ENCODE data around the gene FAM184B. TPM values are rescaled to one million over a fixed set of nuclear protein-coding genes. Genes with fewer than 3 reads are reported as not detected.
"Not testable (repeated sequence)": the region's sequence is repeated elsewhere in the genome, so short reads cannot be mapped to it uniquely, and the experiment has no call there.

FAM184B gene
- polyA plus RNA-seq, 4 donors: 0.47 to 0.94 (median 0.60) TPM

DNA sequence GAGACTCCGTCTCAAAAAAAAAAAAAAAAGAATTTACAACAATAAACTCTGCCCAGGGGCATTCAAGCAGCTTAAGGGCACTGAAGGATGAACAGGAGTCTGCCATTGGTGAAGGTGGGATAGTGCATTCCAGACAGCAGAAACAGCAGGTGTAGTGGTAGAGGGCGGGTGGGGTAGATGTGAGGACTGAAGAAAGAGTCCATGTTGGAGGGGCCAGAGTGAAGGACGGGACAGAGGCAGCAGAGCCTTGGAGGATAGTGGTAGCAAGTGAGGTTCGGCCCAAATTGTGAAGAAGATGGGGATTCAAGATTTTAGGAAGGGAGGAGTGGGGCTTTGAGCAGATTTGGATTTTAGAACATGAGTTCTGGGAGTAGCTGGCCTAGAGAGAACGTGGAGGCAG is 91.3 kb downstream of the FAM184B start:
- no peak for DNase-seq (ENCODE audit: low read depth in 4 of 4, low spot score in 2 of 4)

- no peak for DNase-seq (ENCODE audit: low read depth in 4 of 4, low spot score in 2 of 4)
These were observed 93.4 kb downstream of the FAM184B start for GRCh38 chr4:17688011-17688441.

DNA sequence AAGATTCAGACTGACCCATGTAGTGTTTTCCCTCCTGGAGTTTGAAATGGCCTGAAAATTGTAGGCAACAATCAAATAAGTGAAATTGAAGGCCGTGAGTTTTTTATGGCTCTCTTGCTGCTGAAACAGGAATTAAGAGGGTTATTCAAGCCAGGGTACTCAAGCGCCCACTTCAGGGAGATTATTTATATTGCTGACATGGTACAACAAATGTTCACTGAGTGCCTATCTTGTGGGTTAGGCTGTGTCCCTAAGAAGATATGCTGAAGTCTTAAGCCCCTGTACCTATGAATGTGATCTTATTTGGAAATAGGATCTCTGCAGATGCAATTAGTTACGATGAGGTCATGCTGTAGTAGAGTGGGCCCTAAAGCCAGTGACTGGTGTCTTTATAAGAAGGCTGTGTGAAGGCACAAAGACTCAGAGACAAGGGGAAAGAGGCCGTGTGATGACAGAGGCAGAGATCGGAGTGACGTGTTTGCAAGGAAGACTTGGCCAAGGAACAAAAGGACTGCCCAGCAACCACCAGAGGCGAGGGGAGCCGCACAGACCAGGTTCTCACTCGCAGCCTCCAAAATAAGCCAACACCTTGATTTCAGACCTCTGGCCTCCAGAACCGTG is 94.1 kb downstream of the FAM184B start:
- no peak for DNase-seq (ENCODE audit: low read depth in 4 of 4, low spot score in 2 of 4)

DNA sequence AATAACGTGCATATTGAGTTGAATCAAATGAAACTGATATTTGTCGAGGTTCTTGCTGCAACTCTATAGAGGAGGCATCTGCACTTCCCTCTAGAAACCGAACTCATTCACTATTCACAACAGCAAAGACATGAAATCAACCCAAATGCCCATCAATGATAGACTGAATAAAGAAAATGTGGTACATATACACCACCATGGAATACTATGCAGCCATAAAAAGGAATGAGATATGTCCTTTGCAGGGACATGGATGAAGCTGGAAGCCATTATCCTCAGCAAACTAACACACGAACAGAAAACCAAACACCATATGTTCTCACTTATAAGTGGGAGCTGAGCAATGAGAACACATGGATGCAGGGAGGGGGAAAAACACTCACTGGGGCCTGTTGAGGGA is 96.8 kb downstream of the FAM184B start:
- DNase-seq (ENCODE audit: low read depth in 4 of 4, low spot score in 2 of 4): not testable (repeated sequence)

DNA sequence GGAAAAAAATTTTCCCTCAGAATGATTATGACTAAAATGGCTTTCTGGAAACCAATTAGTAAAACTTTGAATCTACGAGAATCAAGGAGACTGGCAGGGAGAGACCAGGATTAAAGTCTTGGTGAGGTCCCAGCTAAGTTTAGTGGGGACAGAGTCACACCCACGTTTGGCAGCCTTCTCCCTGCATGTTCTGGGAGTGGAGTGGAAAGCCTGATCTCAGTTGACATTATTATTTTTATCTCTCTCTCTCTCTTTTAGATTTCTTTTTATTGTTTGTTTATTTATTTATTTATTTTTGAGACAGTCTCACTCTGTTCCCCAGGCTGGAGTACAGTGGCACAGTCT is 99.2 kb downstream of the FAM184B start:
- DNase-seq (ENCODE audit: low read depth in 4 of 4, low spot score in 2 of 4): no peak

DNA sequence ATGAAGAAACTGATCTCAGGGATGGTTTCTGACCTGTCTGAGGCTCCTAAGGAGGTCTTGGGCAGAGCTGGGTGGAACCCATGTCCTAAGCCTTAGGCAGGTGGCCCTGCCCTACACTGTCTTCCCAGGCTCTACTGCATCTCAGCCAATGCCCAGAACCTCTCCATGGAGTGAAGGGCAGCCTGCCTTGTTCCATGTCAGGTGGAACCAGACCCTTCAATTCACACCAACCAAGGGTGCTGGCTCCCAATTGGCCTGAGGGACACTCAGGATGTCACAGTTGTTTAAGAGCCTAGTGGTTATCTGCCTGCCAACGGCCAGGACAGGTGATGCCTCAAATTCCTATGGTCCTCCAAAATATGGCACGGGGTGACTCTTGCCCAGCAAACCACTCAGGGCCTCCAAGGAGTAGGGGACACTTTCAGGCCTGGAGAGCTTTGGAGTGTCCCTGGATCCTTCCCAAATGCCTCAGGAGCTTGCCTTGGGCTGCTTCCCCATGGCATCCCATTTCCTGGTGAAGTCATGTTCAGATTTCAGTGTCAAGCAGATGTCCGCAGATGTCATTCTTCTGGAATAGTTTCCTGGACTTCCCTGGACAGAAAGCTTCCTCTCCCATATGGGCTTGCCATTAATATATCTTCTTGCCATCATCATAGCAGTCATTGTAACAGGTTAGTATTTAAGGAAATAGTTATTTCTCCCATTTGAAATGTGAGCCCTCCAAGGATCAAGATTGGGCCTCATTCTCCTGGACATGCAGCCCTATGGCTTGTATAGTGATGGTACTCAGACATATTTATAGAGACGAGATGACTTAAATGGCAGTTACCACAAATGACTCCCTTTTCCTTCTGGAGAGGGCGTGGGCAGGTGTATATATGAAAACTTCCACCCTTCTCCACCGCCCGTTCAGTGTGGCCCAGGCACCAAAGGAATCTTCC is 99.9 kb downstream of the FAM184B start:
- no peak for DNase-seq (ENCODE audit: low read depth in 4 of 4, low spot score in 2 of 4)

- DNase-seq (ENCODE audit: low read depth in 4 of 4, low spot score in 2 of 4): no peak
These were observed 100.7 kb downstream of the FAM184B start for GRCh38 chr4:17680559-17681280.

DNA sequence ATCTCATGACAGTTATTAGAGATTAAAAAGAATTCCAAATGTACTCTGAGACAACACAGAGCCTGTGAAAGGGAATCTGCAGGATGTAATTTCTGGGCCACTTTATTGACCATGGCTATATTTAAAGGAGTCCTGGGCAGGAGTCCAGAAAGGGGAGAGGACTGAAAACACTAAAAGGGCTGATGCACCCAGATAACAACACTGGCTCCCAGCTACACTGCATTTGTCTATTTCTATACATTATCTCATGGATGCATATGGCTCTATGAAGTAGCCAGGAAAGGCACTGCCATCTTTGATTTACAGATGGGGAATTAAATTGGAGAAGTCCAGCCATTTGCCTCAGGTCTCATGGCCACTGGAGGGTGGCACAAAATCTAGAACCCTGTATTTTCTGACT is 111.0 kb downstream of the FAM184B start:
- DNase-seq (ENCODE audit: low read depth in 4 of 4, low spot score in 2 of 4): no peak

GRCh38 chr4:17667653-17668201 is 113.7 kb downstream of the FAM184B start:
- DNase-seq (ENCODE audit: low read depth in 4 of 4, low spot score in 2 of 4): no peak

GRCh38 chr4:17667253-17667652 is 114.2 kb downstream of the FAM184B start:
- DNase-seq (ENCODE audit: low read depth in 4 of 4, low spot score in 2 of 4): no peak

DNA sequence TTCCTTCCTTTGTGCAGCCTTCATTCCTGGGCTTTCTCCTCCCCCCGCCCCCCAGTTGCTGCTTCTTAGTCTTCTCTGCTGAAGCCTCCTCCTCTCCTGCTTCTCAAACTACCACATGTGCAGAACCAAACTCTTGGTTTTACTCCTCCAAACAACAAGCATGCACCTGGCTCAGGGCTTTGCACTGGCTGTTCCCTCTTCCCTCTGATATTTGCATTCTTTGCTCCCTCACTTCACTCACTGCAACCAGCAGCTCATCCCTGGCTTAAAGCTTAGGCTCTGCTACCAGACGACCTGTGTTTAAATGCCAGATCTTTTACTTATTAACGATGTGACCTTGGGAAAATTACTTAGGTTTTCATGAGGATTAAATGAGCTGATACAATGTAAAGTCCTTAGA is 115.6 kb downstream of the FAM184B start:
- no peak for DNase-seq (ENCODE audit: low read depth in 4 of 4, low spot score in 2 of 4)

DNA sequence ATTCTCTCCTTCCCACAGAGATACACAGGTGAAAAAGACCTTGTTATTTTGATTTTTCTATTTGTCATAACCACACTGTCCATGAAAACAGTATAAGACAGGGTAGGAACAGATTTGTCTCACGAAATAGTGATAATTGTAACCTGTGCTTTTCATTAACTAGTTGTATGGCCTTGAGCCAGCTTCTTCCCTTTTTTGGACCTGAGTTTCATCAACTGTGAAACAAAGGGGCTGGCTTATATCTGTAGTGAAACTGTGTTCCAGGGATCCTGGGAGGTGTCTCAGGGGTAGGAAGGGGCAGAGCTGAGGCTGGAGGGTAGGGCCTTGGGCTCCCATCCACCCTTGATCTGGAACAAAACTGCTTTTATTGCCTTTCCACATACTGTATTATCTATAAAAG is 116.1 kb downstream of the FAM184B start:
- no peak for DNase-seq (ENCODE audit: low read depth in 4 of 4, low spot score in 2 of 4)

- no peak for DNase-seq (ENCODE audit: low read depth in 4 of 4, low spot score in 2 of 4)
These were observed 116.7 kb downstream of the FAM184B start for GRCh38 chr4:17664755-17665154.

DNA sequence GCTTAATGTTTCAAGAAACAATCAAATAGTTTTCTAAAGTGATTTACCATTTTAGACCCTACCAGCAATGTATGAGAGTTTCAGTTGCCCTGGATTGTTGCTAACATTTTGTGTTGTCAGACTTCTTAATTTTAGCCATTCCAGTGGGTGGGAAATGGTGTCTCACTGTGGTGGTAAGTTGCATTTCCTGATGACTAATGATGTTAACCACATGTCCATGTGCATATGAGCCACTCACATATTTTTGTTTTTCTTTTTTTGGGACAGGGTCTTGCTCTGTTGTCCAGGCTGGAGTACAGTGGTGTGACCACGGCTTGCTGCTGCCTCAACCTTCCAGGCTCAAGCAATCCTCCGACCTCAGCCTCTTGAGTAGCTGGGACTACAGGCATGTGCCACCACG is 118.7 kb downstream of the FAM184B start:
- DNase-seq (ENCODE audit: low read depth in 4 of 4, low spot score in 2 of 4): no peak

DNA sequence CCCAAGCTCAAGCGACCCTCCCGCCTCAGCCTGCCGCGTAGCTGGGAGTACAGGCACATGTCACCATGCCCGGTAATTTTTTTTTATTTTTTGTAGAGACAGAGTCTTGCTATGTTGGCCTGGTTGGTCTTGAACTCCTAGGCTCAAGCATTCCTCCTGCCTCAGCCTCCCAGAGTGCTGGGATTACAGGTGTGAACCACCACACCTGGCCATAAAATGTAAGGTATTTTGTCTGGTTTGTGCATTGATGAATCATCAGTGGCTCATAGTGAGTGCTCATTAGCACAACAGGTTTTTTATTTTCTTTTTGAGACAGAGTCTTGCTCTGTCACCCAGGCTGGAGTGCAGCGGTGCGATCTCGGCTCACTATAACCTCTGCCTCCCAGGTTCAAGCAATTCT is 122.2 kb downstream of the FAM184B start:
- DNase-seq (ENCODE audit: low read depth in 4 of 4, low spot score in 2 of 4): not testable (repeated sequence)

- DNase-seq (ENCODE audit: low read depth in 4 of 4, low spot score in 2 of 4): no peak
These were observed 123.6 kb downstream of the FAM184B start for GRCh38 chr4:17657849-17658248.

DNA sequence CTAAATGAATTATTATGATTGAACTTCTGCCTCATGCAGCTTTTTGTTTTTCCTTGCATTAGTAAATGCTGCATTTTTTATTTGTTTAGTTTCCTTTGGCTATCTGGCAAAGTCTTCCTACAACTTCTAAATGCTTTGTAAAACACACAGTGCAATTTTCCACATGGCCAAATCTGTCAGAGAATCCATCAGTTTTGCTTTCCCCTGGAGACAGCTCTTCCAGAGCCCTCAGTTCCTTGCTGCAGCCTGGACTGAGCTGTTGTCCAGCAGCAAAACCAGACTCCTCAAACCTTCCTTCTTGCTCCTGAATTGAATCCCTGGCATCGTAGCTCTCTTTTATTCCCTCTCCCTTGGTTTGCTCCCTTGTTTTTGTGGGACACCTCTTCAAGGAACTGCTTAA is 124.3 kb downstream of the FAM184B start:
- no peak for DNase-seq (ENCODE audit: low read depth in 4 of 4, low spot score in 2 of 4)

- no peak for DNase-seq (ENCODE audit: low read depth in 4 of 4, low spot score in 2 of 4)
These were observed 126.7 kb downstream of the FAM184B start for GRCh38 chr4:17654701-17655100.

- no peak for DNase-seq (ENCODE audit: low read depth in 4 of 4, low spot score in 2 of 4)
These were observed 131.0 kb downstream of the FAM184B start for GRCh38 chr4:17650406-17650805.

- DNase-seq (ENCODE audit: low read depth in 4 of 4, low spot score in 2 of 4): no peak
These were observed 133.5 kb downstream of the FAM184B start for GRCh38 chr4:17647927-17648326.

DNA sequence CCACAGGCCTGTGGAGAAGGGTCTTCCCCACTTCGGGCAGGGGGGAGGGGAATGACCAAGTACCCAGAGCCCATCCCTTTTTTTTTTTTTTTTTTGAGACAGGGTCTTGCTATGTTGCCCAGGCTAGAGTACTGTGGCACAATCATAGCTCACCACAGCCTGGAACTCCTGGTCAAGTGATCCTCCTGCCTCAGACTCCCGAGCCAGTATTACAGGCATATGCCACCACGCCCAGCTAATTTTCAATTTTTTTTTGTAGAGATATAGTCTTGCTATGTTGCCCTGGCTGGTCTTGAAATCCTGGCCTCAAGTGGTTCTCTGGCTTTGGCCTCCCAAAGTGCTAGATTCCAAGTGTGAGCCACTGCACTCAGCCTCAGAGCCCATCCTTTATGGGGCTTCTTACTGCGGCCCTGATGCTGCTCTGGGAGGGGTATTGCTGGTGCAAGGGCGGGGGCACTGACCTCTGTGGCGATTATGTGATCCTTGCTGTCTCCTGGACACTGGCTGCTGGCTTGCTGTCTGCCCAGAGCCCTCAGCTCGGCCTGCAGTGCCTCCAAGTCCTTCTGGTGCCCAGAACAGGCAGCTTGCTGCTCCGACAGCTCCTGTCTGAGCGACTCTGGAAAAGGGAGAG is 134.1 kb downstream of the FAM184B start:
- no peak for DNase-seq (ENCODE audit: low read depth in 4 of 4, low spot score in 2 of 4)
